ENCODE measurements around the gene ELP2. TPM values are rescaled to one million over a fixed set of nuclear protein-coding genes. Genes with fewer than 3 reads are reported as not detected.

Gene ELP2
- total RNA-seq, 3 donors from 2014 or later (not counting 1 experiment from before 2014, with no cell fraction given), result 119 to 135 (median 129) TPM

- under 1% methylated on average over 66 of the region's 66 CpGs for WGBS (ENCODE audit: insufficient coverage)
- Histone ChIP-seq H3K9me3 (ENCODE audit: control insufficient read depth, insufficient read depth, low read length) (no peaks in the 10 kb centered on the region), H3K27ac (ENCODE audit: low read length) (no peak within 1 kb of the TSS), H3K36me3 (ENCODE audit: control insufficient read depth, insufficient read depth, low read length) (no peaks in the 10 kb centered on the region), H3K4me3 (ENCODE audit: low read length) (peak within 1 kb of the TSS; percentile 80), H3K4me1 (ENCODE audit: control insufficient read depth, insufficient read depth, low read length) (peaks cover 16% of the 10 kb centered on the region), H3K27me3 (ENCODE audit: control insufficient read depth, insufficient read depth, low read length) (peaks cover 6% of the 10 kb centered on the region)
- peak within 1 kb of the TSS in 1 of 2 donors; percentile 48 for H3K27ac Mint-ChIP-seq
- ATAC-seq, result peak; percentile 76 to 90 (median 81)
- peaks cover 22 to 30% of the 10 kb centered on the region in 2 donors for H3K27me3 Mint-ChIP-seq (ENCODE audit: low read depth in 2 of 2)
- no peaks in the 10 kb centered on the region for H3K36me3 Mint-ChIP-seq
- peak within 1 kb of the TSS; percentile 83 for H3K4me3 Mint-ChIP-seq
- peaks cover 7 to 13% of the 10 kb centered on the region in 2 donors for H3K4me1 Mint-ChIP-seq
- no peaks in the 10 kb centered on the region for H3K9me3 Mint-ChIP-seq
- no peak for TF ChIP-seq CTCF (IDR thresholded peaks at IDR 0.05)
- intact Hi-C loops (cut with micrococcal nuclease), result no loop called here
- peak; percentile 47 to 49 for DNase-seq
These were observed 57.6 kb downstream of the ELP2 start, which contains the start of gene MOCOS for GRCh38 chr18:36187193-36187825. TSS of gene MOCOS (plus strand) at chr18:36187497. CDS start at chr18:36187540, 43 bp downstream.

- H3K27ac ChIP-seq (ENCODE audit: low read length), result no peak overlapping the region
- peak overlapping the region; percentile 80 for H3K4me3 ChIP-seq (ENCODE audit: low read length)
- H3K36me3 ChIP-seq (ENCODE audit: control insufficient read depth, insufficient read depth, low read length), result no peaks in the 10 kb centered on the region
- DNase-seq, result peak in 1 of 2 donors; percentile 32
- H3K9me3 ChIP-seq (ENCODE audit: control insufficient read depth, insufficient read depth, low read length), result no peaks in the 10 kb centered on the region
- peaks cover 6% of the 10 kb centered on the region for H3K27me3 ChIP-seq (ENCODE audit: control insufficient read depth, insufficient read depth, low read length)
- WGBS (ENCODE audit: insufficient coverage), result 50% methylated on average over 43 of the region's 43 CpGs
- intact Hi-C loops (cut with micrococcal nuclease), result no loop called here
- peak overlapping the region; percentile 83 for H3K4me3 Mint-ChIP-seq
- peak overlapping the region in 1 of 2 donors; percentile 16 for H3K27ac Mint-ChIP-seq
- peaks cover 16% of the 10 kb centered on the region for H3K4me1 ChIP-seq (ENCODE audit: control insufficient read depth, insufficient read depth, low read length)
- peaks cover 7 to 13% of the 10 kb centered on the region in 2 donors for H3K4me1 Mint-ChIP-seq
- H3K36me3 Mint-ChIP-seq, result no peaks in the 10 kb centered on the region
- peaks cover 23 to 30% of the 10 kb centered on the region in 2 donors for H3K27me3 Mint-ChIP-seq (ENCODE audit: low read depth in 2 of 2)
- peak in 1 of 3 donors; percentile 21 for ATAC-seq
- no peaks in the 10 kb centered on the region for H3K9me3 Mint-ChIP-seq
- no peak for TF ChIP-seq CTCF (IDR thresholded peaks at IDR 0.05)
These were observed 58.4 kb downstream of the ELP2 start for GRCh38 chr18:36187826-36188721.

DNA sequence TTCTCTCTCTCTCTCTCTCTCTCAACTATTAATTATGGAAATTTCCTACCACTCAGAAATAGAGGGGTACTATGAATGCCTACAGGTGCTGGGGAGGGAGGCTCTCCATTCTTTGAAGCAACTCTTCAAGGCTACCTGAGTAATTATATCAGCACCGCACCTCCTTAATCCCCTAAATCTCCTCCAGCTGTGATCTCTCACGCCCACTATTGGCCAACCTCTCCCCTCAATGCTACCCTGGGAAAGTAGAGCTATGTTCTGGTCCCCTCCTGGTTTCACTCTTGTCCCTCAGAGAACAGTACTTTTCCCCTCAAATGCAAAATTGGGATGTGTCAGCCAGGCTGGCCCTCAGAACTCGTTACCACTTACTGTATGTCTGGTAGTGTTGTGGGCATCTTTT is 59.2 kb downstream of the ELP2 start:
- peak overlapping the region; percentile 83 for H3K4me3 Mint-ChIP-seq

More for the DNA sequence above, 59.2 kb downstream of the ELP2 start:
- Histone ChIP-seq H3K27me3 (ENCODE audit: control insufficient read depth, insufficient read depth, low read length) (peaks cover 6% of the 10 kb centered on the region), H3K27ac (ENCODE audit: low read length) (no peak overlapping the region), H3K4me3 (ENCODE audit: low read length) (no peak overlapping the region), H3K4me1 (ENCODE audit: control insufficient read depth, insufficient read depth, low read length) (peaks cover 16% of the 10 kb centered on the region), H3K9me3 (ENCODE audit: control insufficient read depth, insufficient read depth, low read length) (no peaks in the 10 kb centered on the region), H3K36me3 (ENCODE audit: control insufficient read depth, insufficient read depth, low read length) (no peaks in the 10 kb centered on the region)
- no peak overlapping the region for H3K27ac Mint-ChIP-seq
- intact Hi-C loops (cut with micrococcal nuclease), result no loop called here
- no peaks in the 10 kb centered on the region for H3K9me3 Mint-ChIP-seq
- no peak for TF ChIP-seq CTCF (IDR thresholded peaks at IDR 0.05)
- DNase-seq (no peak), ATAC-seq (no peak)
- WGBS (ENCODE audit: insufficient coverage), result 89% methylated on average over 3 of the region's 3 CpGs
- peaks cover 7 to 13% of the 10 kb centered on the region in 2 donors for H3K4me1 Mint-ChIP-seq
- H3K27me3 Mint-ChIP-seq (ENCODE audit: low read depth in 2 of 2), result peaks cover 23 to 30% of the 10 kb centered on the region in 2 donors
- no peaks in the 10 kb centered on the region for H3K36me3 Mint-ChIP-seq

Measured in natural killer cell (primary cell).